Calu3 (cell line): ENCODE measurements around the gene MARS2. TPM values are rescaled to one million over a fixed set of nuclear protein-coding genes. Genes with fewer than 3 reads are reported as not detected.

Experiments used
- Bru-seq: library from RNA; stranded (reverse); fragments of 400-500 nt; gene quantifications from one replicate; lab custom pipeline; 2021; lab: Mats Ljungman, UMichigan
- BruChase-seq, 2 experiments: library from RNA; stranded (reverse); fragments of 400-500 nt; gene quantifications; one replicate each; lab custom pipeline; 2021; lab: Mats Ljungman, UMichigan
- BruUV-seq: library from RNA; stranded (reverse); fragments of 400-500 nt; replicated peaks from 2 replicates; lab custom pipeline; 2021; lab: Mats Ljungman, UMichigan
- CTCF ChIA-PET: fragments of 300-600 bp; sonication (Branson Sonifier 250); formaldehyde crosslinking; loops from one replicate; lab custom pipeline; 2022; ENCODE audit warnings: antibody characterized with exemption; lab: Charles Lee
- DNase-seq: peaks from one replicate; pipeline ENCODE4 v3.0.0; 2022
- H3K27ac Mint-ChIP-seq: one replicate; pipeline ENCODE4 v1.8.0; 2022; ENCODE audit warnings: mixed read lengths; ENCODE audit not compliant: unreplicated experiment
- H3K27me3 Mint-ChIP-seq: one replicate; pipeline ENCODE4 v1.8.0; 2022; ENCODE audit warnings: mixed read lengths; ENCODE audit not compliant: unreplicated experiment
- H3K36me3 Mint-ChIP-seq: one replicate; pipeline ENCODE4 v1.8.0; 2022; ENCODE audit warnings: mild to moderate bottlenecking, moderate library complexity, mixed read lengths; ENCODE audit not compliant: insufficient read depth, unreplicated experiment
- H3K4me1 Mint-ChIP-seq: one replicate; pipeline ENCODE4 v1.8.0; 2022; ENCODE audit warnings: mild to moderate bottlenecking, low read depth, mixed read lengths; ENCODE audit not compliant: unreplicated experiment
- H3K4me3 Mint-ChIP-seq: one replicate; pipeline ENCODE4 v1.8.0; 2022; ENCODE audit warnings: mild to moderate bottlenecking, low read depth, moderate library complexity, mixed read lengths; ENCODE audit not compliant: unreplicated experiment
- H3K9me3 Mint-ChIP-seq: one replicate; pipeline ENCODE4 v1.8.0; 2022; ENCODE audit warnings: low read depth, mixed read lengths; ENCODE audit not compliant: unreplicated experiment
- intact Hi-C: fragments of 100-400 bp; cut with micrococcal nuclease; formaldehyde crosslinking; loops from one replicate; pipeline ENCODE4 v1.10.0; 2022; ENCODE audit not compliant: unreplicated experiment
- long read RNA-seq: library from polyadenylated mRNA; stranded (forward); transcript quantifications from one replicate; pipeline ENCODE4 v2.0.0, GENCODE V29; 2022
- total RNA-seq: library from RNA; stranded (reverse); gene quantifications from 2 replicates; pipeline ENCODE4 v1.2.3, GENCODE V29; 2022
- TF ChIP-seq, protein P1 (sequence below): fragments of 200-600 bp; IDR thresholded peaks from one replicate; pipeline ENCODE4 v1.8.0; 2022; ENCODE audit warnings: antibody characterized with exemption; ENCODE audit not compliant: unreplicated experiment

The MARS2 gene
- total RNA-seq (16.9 and 17.7 TPM in 2 replicates), Bru-seq, nascent RNA (percentile 84 among the genes with signal in this experiment), BruChase-seq, experiment 1, labeled RNA remaining after a 6-hour chase (percentile 78 among the genes with signal in this experiment), BruChase-seq, experiment 2, labeled RNA remaining after a 2-hour chase (percentile 96 among the genes with signal in this experiment)
- long read RNA-seq, transcript MARS2-201 (1 exons, 3,019 nt): major isoform, 21 of 21 reads
- long read RNA-seq, partial matches to known transcripts: 0 of 21 reads
- long read RNA-seq, other reads (novel, unspliced or antisense): 0 of 21 reads

- Mint-ChIP-seq H3K9me3 (no peaks in the 10 kb centered on the region), H3K27me3 (no peaks in the 10 kb centered on the region)
Observed at GRCh38 chr2:197705121-197705911, at the start of gene MARS2. TSS of gene MARS2 (plus strand) at chr2:197705369. CDS start at chr2:197705406, 37 bp downstream.

DNA sequence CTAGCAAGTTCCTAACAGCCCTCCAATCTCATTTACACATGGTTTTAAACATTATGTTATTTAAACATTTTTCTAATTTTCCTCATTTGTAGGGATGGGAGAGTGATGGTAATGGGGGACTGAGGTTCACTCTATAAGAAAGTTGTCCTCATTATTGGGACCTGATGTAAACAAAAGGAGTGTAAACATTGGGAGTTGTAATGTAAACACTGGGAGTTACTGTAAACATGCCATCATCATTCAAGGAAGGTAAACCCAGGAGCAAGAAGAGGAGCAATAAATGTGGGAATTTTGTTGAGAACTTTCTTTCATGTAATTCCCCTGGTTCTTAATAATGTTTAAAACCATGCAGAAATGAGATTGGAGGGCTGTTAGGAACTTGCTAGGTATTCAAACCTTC lies 47.6 kb upstream of the MARS2 start:
- Mint-ChIP-seq H3K36me3 (no peaks in the 10 kb centered on the region), H3K27ac (no peak overlapping the region), H3K9me3 (no peaks in the 10 kb centered on the region), H3K4me1 (no peaks in the 10 kb centered on the region), H3K27me3 (no peaks in the 10 kb centered on the region), H3K4me3 (no peak overlapping the region)
- intact Hi-C loops: no loop called here
- CTCF ChIA-PET: no interaction called here
- BruUV-seq: no TSS peak
- DNase-seq: no peak
- TF ChIP-seq, protein P1, sequence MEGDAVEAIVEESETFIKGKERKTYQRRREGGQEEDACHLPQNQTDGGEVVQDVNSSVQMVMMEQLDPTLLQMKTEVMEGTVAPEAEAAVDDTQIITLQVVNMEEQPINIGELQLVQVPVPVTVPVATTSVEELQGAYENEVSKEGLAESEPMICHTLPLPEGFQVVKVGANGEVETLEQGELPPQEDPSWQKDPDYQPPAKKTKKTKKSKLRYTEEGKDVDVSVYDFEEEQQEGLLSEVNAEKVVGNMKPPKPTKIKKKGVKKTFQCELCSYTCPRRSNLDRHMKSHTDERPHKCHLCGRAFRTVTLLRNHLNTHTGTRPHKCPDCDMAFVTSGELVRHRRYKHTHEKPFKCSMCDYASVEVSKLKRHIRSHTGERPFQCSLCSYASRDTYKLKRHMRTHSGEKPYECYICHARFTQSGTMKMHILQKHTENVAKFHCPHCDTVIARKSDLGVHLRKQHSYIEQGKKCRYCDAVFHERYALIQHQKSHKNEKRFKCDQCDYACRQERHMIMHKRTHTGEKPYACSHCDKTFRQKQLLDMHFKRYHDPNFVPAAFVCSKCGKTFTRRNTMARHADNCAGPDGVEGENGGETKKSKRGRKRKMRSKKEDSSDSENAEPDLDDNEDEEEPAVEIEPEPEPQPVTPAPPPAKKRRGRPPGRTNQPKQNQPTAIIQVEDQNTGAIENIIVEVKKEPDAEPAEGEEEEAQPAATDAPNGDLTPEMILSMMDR: no peak

More at GRCh38 chr2:197705121-197705911, at the start of gene MARS2:
- Mint-ChIP-seq H3K4me1 (peaks cover 27% of the 10 kb centered on the region), H3K27ac (peak within 1 kb of the TSS; percentile 80), H3K4me3 (peak within 1 kb of the TSS; percentile 89), H3K36me3 (peaks cover 32% of the 10 kb centered on the region)
- intact Hi-C loops: loop anchor here (5.0 kb wide), 2 partner anchors 208 to 592 kb away; partner anchors contain the start of gene HSPD1
- CTCF ChIA-PET: interaction anchor here (0.9 kb wide), 1 partner anchor 205 kb away, joined by 3 read pairs; the partner anchor contains the start of genes HSPD1 and HSPE1
- TF ChIP-seq, protein P1: no peak
- BruUV-seq: TSS peak; percentile 37
- DNase-seq: peak; percentile 92

GRCh38 chr2:197661626-197662025 lies 43.5 kb upstream of the MARS2 start:
- Mint-ChIP-seq H3K27ac (no peak overlapping the region), H3K4me1 (no peaks in the 10 kb centered on the region), H3K4me3 (no peak overlapping the region), H3K9me3 (peaks cover 4% of the 10 kb centered on the region), H3K27me3 (no peaks in the 10 kb centered on the region), H3K36me3 (no peaks in the 10 kb centered on the region)
- intact Hi-C loops: no loop called here
- no TSS peak for BruUV-seq
- CTCF ChIA-PET: no interaction called here
- DNase-seq: no peak
- TF ChIP-seq, protein P1: no peak

GRCh38 chr2:197666277-197666676 lies 38.9 kb upstream of the MARS2 start:
- intact Hi-C loops: no loop called here
- no peaks in the 10 kb centered on the region for H3K27me3 Mint-ChIP-seq
- CTCF ChIA-PET: no interaction called here
- no peak overlapping the region for H3K4me3 Mint-ChIP-seq
- no peak overlapping the region for H3K27ac Mint-ChIP-seq
- no peaks in the 10 kb centered on the region for H3K36me3 Mint-ChIP-seq
- TF ChIP-seq, protein P1: no peak
- DNase-seq: no peak
- no TSS peak for BruUV-seq
- H3K4me1 Mint-ChIP-seq: no peaks in the 10 kb centered on the region
- H3K9me3 Mint-ChIP-seq: peaks cover 4% of the 10 kb centered on the region
